Testis (tissue), 3 donors: ENCODE measurements around the gene S1PR5. TPM values are rescaled to one million over a fixed set of nuclear protein-coding genes. Genes with fewer than 3 reads are reported as not detected.
A peak's percentile ranks its signal among the peaks of the same experiment; 100 is the strongest.

Experiments used
- DNase-seq: peaks from one replicate; pipeline ENCODE4 v3.0.0-alpha.2; 2019
- H3K27ac ChIP-seq, 2 donors: fragments of 200-600 bp; sonication (generic); one replicate each; pipeline ENCODE4 v1.5.1; 2019
- H3K27me3 ChIP-seq: fragments of 200-600 bp; sonication (generic); one replicate; pipeline ENCODE4 v1.5.1; 2019
- H3K36me3 ChIP-seq: fragments of 200-600 bp; sonication (generic); one replicate; pipeline ENCODE4 v1.5.1; 2017; ENCODE audit warnings: low read depth; ENCODE audit errors: missing control alignments
- H3K4me1 ChIP-seq: fragments of 200-600 bp; sonication (generic); one replicate; pipeline ENCODE4 v1.5.1; 2019
- H3K4me3 ChIP-seq, 2 donors: fragments of 200-600 bp; sonication (generic); one replicate each; pipeline ENCODE4 v1.5.1; 2017 to 2019
- H3K9me3 ChIP-seq: fragments of 200-600 bp; sonication (generic); one replicate; pipeline ENCODE4 v1.5.1; 2017
- CTCF ChIP-seq, 3 experiments: fragments of 450-650 bp in 2 of 3; fragments of 200-600 bp in 1 of 3; sonication (generic) in 1 of 3; IDR thresholded peaks; one replicate each; pipeline ENCODE4 v1.5.1; 2016 to 2019; ENCODE audit warnings: antibody characterized with exemption in 3 of 3, mild to moderate bottlenecking in 2 of 3, moderate library complexity in 1 of 3
- POLR2A ChIP-seq: fragments of 450-650 bp; IDR thresholded peaks from one replicate; pipeline ENCODE4 v1.6.1; 2017; ENCODE audit warnings: antibody characterized with exemption, mild to moderate bottlenecking, moderate library complexity
- WGBS, 2 donors: methylation state at CpG; one replicate each; pipeline ENCODE4 v1.1.5; 2018; 5-methylcytosine and 5-hydroxymethylcytosine counted together
- intact Hi-C: fragments of 100-400 bp; cut with DNase I; formaldehyde crosslinking; loops from one replicate; pipeline ENCODE4 v1.15.1; 2023; ENCODE audit warnings: low total_unique reads
- polyA plus RNA-seq: library from polyadenylated mRNA; stranded (reverse); fragments of 350-450 nt; fragmentation: Illumina TruSeq; extraction: RNeasy Lipid Tissue Mini Kit (QIAGEN cat#74804); gene quantifications from one replicate; pipeline ENCODE4 v1.2.3, GENCODE V29; 2014; ENCODE audit warnings: low read depth, low replicate concordance; ENCODE audit not compliant: insufficient read depth
- total RNA-seq, 2 donors: library from RNA; depleted of rRNA; stranded (reverse); fragments of >200 nt; gene quantifications; one replicate each; pipeline ENCODE4 v1.2.3, GENCODE V29; 2016

The S1PR5 gene
- total and polyA plus RNA-seq, 3 donors from 2014 or later = 0.12 to 0.61 (median 0.31) TPM

DNA sequence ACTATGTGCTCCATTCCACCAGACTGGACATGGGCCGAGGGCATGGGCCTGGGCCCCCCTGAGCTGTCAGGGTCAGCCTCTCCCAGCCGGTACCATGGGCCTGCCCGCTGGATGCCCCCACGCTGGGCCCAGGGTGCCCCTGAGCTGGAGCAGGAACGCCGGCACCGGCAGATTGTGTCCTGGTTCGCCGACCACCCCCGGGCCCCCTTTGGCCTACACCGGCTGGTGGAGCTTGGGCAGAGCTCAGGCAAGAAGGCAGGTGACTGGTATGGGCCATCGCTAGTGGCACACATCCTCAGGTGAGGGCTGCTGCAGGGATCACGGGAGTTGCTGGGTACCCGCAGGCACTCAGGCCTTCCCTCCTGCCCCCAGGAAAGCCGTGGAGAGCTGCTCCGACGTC is 29.6 kb upstream of the S1PR5 start:
- H3K36me3 ChIP-seq = no peaks in the 10 kb centered on the region
- peaks cover 10% of the 10 kb centered on the region for H3K4me1 ChIP-seq
- H3K9me3 ChIP-seq = no peaks in the 10 kb centered on the region
- no peaks in the 10 kb centered on the region for H3K27me3 ChIP-seq
- intact Hi-C loops = no loop called here
- DNase-seq = no peak
- WGBS, 2 donors = 73 to 85% methylated on average over 2 to 8 of the region's 17 CpGs
- H3K4me3 ChIP-seq = no peak overlapping the region
- no peak for TF ChIP-seq CTCF (IDR thresholded peaks at IDR 0.05)
- TF ChIP-seq POLR2A = no peak
- H3K27ac ChIP-seq = no peak overlapping the region

- H3K9me3 ChIP-seq = no peaks in the 10 kb centered on the region
- H3K4me3 ChIP-seq = peak overlapping the region; percentile 91 to 97
- no peak for DNase-seq
- no peak overlapping the region for H3K27ac ChIP-seq
- no peak for TF ChIP-seq POLR2A
- no peak for TF ChIP-seq CTCF (IDR thresholded peaks at IDR 0.05)
- no peaks in the 10 kb centered on the region for H3K27me3 ChIP-seq
- peaks cover 10% of the 10 kb centered on the region for H3K4me1 ChIP-seq
- H3K36me3 ChIP-seq = no peaks in the 10 kb centered on the region
- WGBS, 2 donors = 29 to 37% methylated on average over 7 to 23 of the region's 23 CpGs
- intact Hi-C loops = no loop called here
Observed at GRCh38 chr19:10544753-10545251, 27.6 kb upstream of the S1PR5 start.

DNA sequence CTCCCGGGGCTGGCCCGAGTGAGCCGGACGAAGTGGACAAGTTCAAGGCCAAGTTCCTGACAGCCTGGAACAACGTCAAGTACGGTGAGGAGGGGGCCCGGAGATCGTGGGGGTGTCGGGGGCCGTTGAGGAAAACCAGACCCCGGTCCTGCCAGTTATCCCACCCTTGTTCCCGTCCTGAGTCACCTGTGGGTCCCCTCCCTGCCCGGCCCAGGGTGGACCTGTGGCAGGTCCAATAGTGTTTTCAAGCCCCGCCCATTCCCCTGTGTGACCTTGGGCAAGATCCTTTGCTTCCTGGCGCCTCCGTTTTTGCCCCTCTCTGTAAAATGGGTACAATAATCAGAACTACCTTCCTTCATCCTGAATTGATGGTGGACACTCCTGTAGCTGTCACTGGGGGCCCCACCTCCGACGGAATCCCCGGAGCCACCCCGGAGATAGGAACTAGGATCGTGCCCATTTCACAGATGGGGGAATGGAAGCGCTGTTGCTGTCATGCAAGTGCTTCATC is 27.1 kb upstream of the S1PR5 start:
- peak; percentile 52 for DNase-seq
- Histone ChIP-seq H3K27ac (peak overlapping the region; percentile 91 to 92), H3K4me1 (peaks cover 10% of the 10 kb centered on the region), H3K4me3 (peak overlapping the region; percentile 91 to 97), H3K27me3 (no peaks in the 10 kb centered on the region), H3K9me3 (no peaks in the 10 kb centered on the region), H3K36me3 (no peaks in the 10 kb centered on the region)
- intact Hi-C loops = no loop called here
- WGBS, 2 donors = 14 to 17% methylated on average over 10 to 22 of the region's 22 CpGs
- no peak for TF ChIP-seq CTCF (IDR thresholded peaks at IDR 0.05)
- TF ChIP-seq POLR2A = no peak

DNA sequence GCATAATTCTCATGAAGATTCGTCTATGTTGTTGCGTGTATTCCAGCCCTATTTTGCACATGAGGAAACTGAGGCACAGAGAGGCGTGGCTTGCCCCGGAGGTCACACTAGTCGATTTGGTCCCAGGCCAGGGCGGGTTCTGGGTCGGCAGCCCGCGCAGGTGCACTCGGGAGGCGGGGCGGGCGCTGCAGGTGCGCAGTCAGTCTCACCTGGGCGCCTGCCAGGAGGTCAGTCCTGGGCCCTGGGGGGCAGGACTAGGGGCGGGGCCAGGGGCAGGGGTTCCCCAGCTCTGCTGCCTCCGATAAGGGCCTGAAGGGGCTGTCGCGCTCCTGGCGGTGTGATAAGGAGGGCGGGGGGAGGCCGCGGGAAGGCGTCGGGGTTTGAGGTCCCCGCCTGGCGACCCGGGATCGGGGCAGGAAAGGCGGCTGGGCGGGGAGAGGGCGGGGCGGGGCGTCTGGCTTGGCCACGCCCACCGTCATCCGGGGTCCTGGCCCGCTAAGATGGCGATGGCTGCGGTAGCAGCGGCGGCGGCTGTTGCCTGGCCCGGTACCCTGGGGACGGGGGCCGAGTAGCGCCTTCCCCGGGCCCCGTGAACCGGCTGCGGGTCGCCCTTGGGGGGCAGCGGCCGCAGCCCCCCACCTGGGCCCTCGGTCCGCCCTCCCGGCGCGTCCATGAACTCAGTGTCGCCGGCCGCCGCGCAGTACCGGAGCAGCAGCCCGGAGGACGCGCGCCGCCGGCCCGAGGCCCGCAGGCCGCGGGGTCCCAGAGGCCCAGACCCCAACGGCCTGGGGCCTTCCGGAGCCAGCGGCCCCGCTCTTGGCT is 26.4 kb upstream of the S1PR5 start, which contains the start of gene ATG4D:
TSS of gene ATG4D (plus strand) at position 485 of the 822 bp plus-strand sequence. CDS start at position 672, 187 bp downstream.
- DNase-seq = peak; percentile 86
- no peaks in the 10 kb centered on the region for H3K27me3 ChIP-seq
- peak within 1 kb of the TSS; percentile 91 to 97 for H3K4me3 ChIP-seq
- H3K36me3 ChIP-seq = no peaks in the 10 kb centered on the region
- WGBS, 2 donors = 1 to 3% methylated on average over 11 to 42 of the region's 79 CpGs
- intact Hi-C loops = no loop called here
- TF ChIP-seq POLR2A (no peak), CTCF (IDR thresholded peaks at IDR 0.05) (no peak)
- peaks cover 10% of the 10 kb centered on the region for H3K4me1 ChIP-seq
- peak within 1 kb of the TSS; percentile 91 to 92 for H3K27ac ChIP-seq
- H3K9me3 ChIP-seq = no peaks in the 10 kb centered on the region
